SU-DHL-6 (cell line): ENCODE measurements around the gene FCMR.

Source experiments
- H2AFZ ChIP-seq: fragments of 200-600 bp; sonication (generic); 2 replicates; pipeline ENCODE4 v1.6.1; 2014; ENCODE audit warnings: low read depth, mild to moderate bottlenecking, moderate library complexity, mixed read lengths, antibody characterized with exemption, low read length; ENCODE audit not compliant: severe bottlenecking
- H3F3A ChIP-seq: fragments of 200-600 bp; shearing (Covaris generic); 2 replicates; pipeline ENCODE4 v1.6.0; 2016; ENCODE audit warnings: antibody characterized with exemption, mild to moderate bottlenecking; ENCODE audit not compliant: insufficient read depth
- H3K27ac ChIP-seq: fragments of 200-600 bp; sonication (generic); 2 replicates; pipeline ENCODE4 v1.5.1; 2016; ENCODE audit warnings: low read depth, mild to moderate bottlenecking, low read length, moderate library complexity, mixed read lengths
- H3K27me3 ChIP-seq: fragments of 200-600 bp; sonication (generic), shearing (Covaris generic); 2 replicates; pipeline ENCODE4 v1.6.0; 2014; ENCODE audit warnings: mild to moderate bottlenecking, low read length
- H3K36me3 ChIP-seq: fragments of 200-600 bp; sonication (generic); 2 replicates; pipeline ENCODE4 v1.6.1; 2014; ENCODE audit warnings: mild to moderate bottlenecking, low read length, mixed read lengths
- H3K4me2 ChIP-seq: fragments of 300-600, 200-600 bp; shearing (Covaris generic), sonication (generic); 2 replicates; pipeline ENCODE4 v1.6.0; 2014; ENCODE audit warnings: low read length, low read depth, mild to moderate bottlenecking; ENCODE audit not compliant: poor library complexity, severe bottlenecking
- H3K4me3 ChIP-seq: fragments of 200-600 bp; sonication (generic); 2 replicates; pipeline ENCODE4 v1.5.1; 2014; ENCODE audit warnings: antibody characterized with exemption, low read length, mild to moderate bottlenecking, mixed read lengths; ENCODE audit not compliant: insufficient read depth, poor library complexity, severe bottlenecking
- H3K79me2 ChIP-seq: fragments of 200-600 bp; sonication (generic); 2 replicates; pipeline ENCODE4 v1.6.1; 2014; ENCODE audit warnings: mild to moderate bottlenecking, low read length, moderate library complexity; ENCODE audit not compliant: insufficient read depth
- H3K9ac ChIP-seq: fragments of 200-600 bp; sonication (generic); 2 replicates; pipeline ENCODE4 v1.7.0; 2014; ENCODE audit warnings: mild to moderate bottlenecking, low read length
- H3K9me2 ChIP-seq: fragments of 200-600 bp; sonication (generic); replicated peaks from 2 replicates; pipeline ENCODE4 v1.6.1; 2014; ENCODE audit warnings: low read length; ENCODE audit not compliant: insufficient read depth
- H3K9me3 ChIP-seq: fragments of 200-600 bp; sonication (generic); 2 replicates; pipeline ENCODE4 v1.6.1; 2014; ENCODE audit warnings: low read length, mixed read lengths; ENCODE audit not compliant: insufficient read depth
- H4K20me1 ChIP-seq: fragments of 200-600 bp; sonication (generic); 2 replicates; pipeline ENCODE4 v1.6.1; 2014; ENCODE audit warnings: low read depth, mild to moderate bottlenecking, antibody characterized with exemption, low read length, moderate library complexity, mixed read lengths
- EZH2phosphoT487 ChIP-seq: fragments of 200-600 bp; sonication (generic), shearing (Covaris generic); conservative IDR thresholded peaks from 2 replicates; pipeline ENCODE4 v1.6.1; 2018; ENCODE audit warnings: mild to moderate bottlenecking, antibody characterized with exemption, low read length, moderate library complexity, mixed read lengths
- TF ChIP-seq, protein P1 (sequence below): fragments of 200-600 bp; sonication (generic); IDR thresholded peaks from one replicate; pipeline ENCODE4 v1.5.1; 2017; ENCODE audit warnings: antibody characterized with exemption, mild to moderate bottlenecking, low read length, moderate library complexity; ENCODE audit not compliant: insufficient read depth, poor library complexity, severe bottlenecking

Gene FCMR

DNA sequence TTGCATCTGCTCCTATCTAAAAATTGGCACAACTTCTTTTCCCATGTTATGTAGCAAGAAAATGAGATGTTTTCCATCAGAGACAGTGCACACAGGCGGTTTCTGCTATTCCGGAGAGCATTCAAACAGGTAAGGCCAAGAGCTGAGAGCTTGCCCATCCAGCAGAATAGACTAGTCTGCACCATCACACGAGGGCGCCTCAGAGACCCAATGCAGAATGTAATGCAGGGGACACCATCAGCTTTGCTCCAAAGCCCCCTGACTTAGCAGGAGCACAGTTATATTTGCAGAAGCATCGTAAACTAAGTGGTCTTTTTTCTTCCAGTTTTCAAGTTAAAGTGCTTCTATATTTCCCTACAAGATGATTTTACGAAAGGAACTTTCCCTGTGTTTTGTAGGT lies 19.8 kb downstream of the FCMR start:
- H3K79me2 ChIP-seq: no peaks in the 10 kb centered on the region
- H3K27ac ChIP-seq: no peak overlapping the region
- H3F3A ChIP-seq: no peaks in the 10 kb centered on the region
- no peaks in the 10 kb centered on the region for H3K9me3 ChIP-seq
- H3K4me2 ChIP-seq: no peak overlapping the region
- H4K20me1 ChIP-seq: no peaks in the 10 kb centered on the region
- no peak overlapping the region for H3K4me3 ChIP-seq
- H3K27me3 ChIP-seq: peaks cover 3% of the 10 kb centered on the region; the same call in 1 of the 2 replicates
- H2AFZ ChIP-seq: no peak overlapping the region
- TF ChIP-seq, protein P1, sequence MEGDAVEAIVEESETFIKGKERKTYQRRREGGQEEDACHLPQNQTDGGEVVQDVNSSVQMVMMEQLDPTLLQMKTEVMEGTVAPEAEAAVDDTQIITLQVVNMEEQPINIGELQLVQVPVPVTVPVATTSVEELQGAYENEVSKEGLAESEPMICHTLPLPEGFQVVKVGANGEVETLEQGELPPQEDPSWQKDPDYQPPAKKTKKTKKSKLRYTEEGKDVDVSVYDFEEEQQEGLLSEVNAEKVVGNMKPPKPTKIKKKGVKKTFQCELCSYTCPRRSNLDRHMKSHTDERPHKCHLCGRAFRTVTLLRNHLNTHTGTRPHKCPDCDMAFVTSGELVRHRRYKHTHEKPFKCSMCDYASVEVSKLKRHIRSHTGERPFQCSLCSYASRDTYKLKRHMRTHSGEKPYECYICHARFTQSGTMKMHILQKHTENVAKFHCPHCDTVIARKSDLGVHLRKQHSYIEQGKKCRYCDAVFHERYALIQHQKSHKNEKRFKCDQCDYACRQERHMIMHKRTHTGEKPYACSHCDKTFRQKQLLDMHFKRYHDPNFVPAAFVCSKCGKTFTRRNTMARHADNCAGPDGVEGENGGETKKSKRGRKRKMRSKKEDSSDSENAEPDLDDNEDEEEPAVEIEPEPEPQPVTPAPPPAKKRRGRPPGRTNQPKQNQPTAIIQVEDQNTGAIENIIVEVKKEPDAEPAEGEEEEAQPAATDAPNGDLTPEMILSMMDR: no peak
- no peak for TF ChIP-seq EZH2phosphoT487
- no peaks in the 10 kb centered on the region for H3K36me3 ChIP-seq
- H3K9me2 ChIP-seq: no peaks in the 10 kb centered on the region
- no peak overlapping the region for H3K9ac ChIP-seq

DNA sequence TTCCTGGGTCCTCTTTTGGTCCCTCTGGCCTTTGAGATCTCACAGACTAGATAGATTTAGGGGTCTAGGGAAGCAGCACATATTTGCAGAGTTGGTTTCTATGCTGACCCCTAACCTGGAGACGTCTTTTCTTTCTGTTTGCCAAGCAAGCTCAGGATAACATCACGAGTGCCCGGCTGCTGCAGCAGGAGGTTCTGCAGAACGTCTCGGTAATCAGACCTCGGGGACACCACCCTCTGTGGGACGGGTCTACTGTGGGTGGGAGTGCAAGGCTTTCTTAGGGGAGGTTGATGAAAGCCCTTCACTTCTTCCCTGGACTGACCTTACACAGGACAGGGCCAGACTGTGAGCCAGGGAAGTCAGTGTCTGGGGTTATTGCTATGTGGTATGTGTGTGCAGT lies 21.6 kb downstream of the FCMR start:
- Histone ChIP-seq H3K4me3 (no peak overlapping the region), H2AFZ (no peak overlapping the region), H3K27me3 (peaks cover 3% of the 10 kb centered on the region; the same call in 1 of the 2 replicates), H3K36me3 (no peaks in the 10 kb centered on the region), H3K4me2 (no peak overlapping the region), H4K20me1 (no peaks in the 10 kb centered on the region), H3K9ac (no peak overlapping the region), H3K9me3 (no peaks in the 10 kb centered on the region), H3F3A (no peaks in the 10 kb centered on the region), H3K27ac (no peak overlapping the region), H3K79me2 (no peaks in the 10 kb centered on the region), H3K9me2 (no peaks in the 10 kb centered on the region)
- no peak for TF ChIP-seq EZH2phosphoT487
- TF ChIP-seq, protein P1: no peak

DNA sequence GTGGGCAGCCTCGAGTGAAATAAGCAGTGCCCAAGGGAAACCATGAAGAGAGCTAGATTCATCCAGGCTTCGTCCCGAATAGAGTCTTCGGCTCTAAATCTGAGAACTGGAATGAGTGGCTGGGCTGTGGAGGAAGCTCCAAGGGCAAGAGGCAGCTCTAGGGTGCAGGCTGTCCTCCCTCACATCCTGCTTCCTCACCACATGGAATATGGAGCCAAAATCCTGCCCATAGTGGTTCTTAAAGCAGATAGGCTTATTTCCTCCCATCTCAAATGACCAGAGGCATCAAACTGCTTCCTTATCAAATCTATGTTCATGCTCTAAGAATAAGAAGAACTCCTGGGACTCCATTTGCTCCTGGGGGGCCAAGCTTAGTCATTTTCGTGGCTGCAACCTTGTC lies 22.0 kb downstream of the FCMR start:
- Histone ChIP-seq H3K4me2 (no peak overlapping the region), H2AFZ (no peak overlapping the region), H3K9me2 (no peaks in the 10 kb centered on the region), H3F3A (no peaks in the 10 kb centered on the region), H3K36me3 (no peaks in the 10 kb centered on the region), H4K20me1 (no peaks in the 10 kb centered on the region), H3K79me2 (no peaks in the 10 kb centered on the region), H3K9me3 (no peaks in the 10 kb centered on the region), H3K4me3 (no peak overlapping the region), H3K27me3 (peaks cover 3% of the 10 kb centered on the region; the same call in 1 of the 2 replicates), H3K9ac (no peak overlapping the region), H3K27ac (no peak overlapping the region)
- TF ChIP-seq EZH2phosphoT487: no peak
- TF ChIP-seq, protein P1: no peak
